ENCODE data around the gene NRP1.
"Not testable (repeated sequence)": the region's sequence is repeated elsewhere in the genome, so short reads cannot be mapped to it uniquely, and the experiment has no call there.

The NRP1 gene

DNA sequence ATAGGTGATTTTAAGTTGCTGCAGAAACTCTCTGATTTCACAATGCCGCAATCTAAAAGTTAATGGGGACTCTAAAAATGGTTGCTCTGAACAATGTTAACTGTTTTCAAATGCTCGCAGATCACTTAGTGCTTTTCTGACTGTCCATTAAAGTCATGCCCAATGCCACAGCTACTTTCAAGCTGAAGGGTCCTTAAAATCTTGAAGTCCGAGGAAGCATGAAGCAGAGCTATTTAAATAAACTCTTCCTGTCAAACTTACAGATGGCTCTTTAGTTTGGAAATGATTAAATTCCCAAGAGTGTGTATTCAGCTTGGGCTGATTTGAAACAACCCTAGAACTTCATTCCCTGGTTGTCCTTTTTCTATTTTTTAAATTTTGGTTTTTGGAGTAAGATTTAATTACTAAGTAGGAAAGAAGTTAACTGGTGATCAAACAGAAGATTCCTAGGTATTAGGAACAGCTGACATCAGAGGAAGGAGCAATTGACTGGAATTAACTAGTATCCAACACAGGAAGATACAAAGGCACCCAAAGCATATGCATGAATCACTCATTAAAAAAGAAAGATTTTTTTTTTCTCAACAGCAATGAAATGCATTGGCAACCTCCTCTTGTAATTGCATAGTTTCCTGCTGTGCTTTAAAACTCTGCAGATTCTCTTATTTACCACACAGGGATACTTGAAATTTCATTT is 105.1 kb downstream of the NRP1 start:
- TF ChIP-seq CTCF (conservative IDR thresholded peaks at IDR 0.05; ENCODE audit: low read depth, low read length): no peak
- DNase-seq (ENCODE audit: low read depth): peak; percentile 62
- no peak overlapping the region for H3K4me3 ChIP-seq (ENCODE audit: low read depth, low read length)

GRCh38 chr10:33228426-33228825 is 106.0 kb downstream of the NRP1 start:
- no peak for TF ChIP-seq CTCF (conservative IDR thresholded peaks at IDR 0.05; ENCODE audit: low read depth, low read length)
- H3K4me3 ChIP-seq (ENCODE audit: low read depth, low read length): no peak overlapping the region
- no peak for DNase-seq (ENCODE audit: low read depth)

DNA sequence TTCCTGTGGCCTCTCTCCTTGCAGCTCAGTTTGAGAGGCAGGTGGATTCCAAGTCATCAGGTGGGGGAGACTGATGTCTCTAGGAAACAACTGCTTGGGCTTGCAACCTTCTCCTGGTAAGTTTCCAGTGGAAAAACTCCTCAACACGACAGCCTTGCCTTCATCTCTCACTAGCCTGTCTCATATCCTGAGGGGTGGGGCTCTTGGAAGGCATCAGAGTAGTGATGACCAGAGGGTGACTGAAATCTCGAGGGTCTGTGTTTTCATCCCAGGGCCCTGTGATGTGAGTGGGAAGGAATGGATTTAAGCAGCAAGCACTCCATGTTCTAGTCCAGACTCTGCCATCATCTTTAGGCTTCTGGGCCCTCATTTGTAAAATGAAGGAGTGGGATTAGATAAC is 107.0 kb downstream of the NRP1 start:
- TF ChIP-seq CTCF (conservative IDR thresholded peaks at IDR 0.05; ENCODE audit: low read depth, low read length): no peak
- no peak for DNase-seq (ENCODE audit: low read depth)
- H3K4me3 ChIP-seq (ENCODE audit: low read depth, low read length): no peak overlapping the region

DNA sequence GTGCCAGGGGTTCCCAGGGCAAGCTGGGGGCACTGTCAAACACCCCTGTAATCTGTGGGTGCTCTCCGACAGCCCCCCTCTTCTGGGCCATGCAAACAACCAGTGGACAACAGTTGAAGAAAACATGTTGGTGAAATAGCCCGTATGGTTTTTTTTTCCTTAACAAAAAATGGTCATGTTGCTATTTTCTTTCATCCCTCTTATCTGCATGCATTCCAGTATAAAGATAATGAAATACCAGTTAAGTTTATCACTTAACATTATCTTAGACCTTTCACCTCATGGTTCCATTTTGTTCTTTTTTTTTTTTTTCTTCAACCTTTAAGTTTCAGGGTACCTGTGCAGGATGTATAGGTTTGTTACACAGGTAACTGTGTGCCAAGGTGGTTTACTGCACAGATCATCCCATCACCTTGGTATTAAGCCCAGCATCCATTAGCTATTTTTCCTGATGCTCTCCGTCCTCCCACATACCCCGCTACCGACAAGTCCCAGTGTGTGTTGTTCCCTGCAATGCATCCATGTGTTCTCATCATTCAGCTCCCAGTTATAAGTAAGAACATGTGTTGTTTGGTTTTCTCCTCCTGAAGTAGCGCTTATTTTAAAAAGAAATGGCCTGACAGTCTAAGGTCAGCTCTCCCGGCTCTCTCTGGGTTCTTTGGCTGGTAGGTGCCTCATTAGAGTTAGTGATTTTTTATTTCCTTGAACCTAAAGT is 110.1 kb downstream of the NRP1 start:
- H3K4me3 ChIP-seq (ENCODE audit: low read depth, low read length): no peak overlapping the region
- TF ChIP-seq CTCF (conservative IDR thresholded peaks at IDR 0.05; ENCODE audit: low read depth, low read length): no peak
- no peak for DNase-seq (ENCODE audit: low read depth)

DNA sequence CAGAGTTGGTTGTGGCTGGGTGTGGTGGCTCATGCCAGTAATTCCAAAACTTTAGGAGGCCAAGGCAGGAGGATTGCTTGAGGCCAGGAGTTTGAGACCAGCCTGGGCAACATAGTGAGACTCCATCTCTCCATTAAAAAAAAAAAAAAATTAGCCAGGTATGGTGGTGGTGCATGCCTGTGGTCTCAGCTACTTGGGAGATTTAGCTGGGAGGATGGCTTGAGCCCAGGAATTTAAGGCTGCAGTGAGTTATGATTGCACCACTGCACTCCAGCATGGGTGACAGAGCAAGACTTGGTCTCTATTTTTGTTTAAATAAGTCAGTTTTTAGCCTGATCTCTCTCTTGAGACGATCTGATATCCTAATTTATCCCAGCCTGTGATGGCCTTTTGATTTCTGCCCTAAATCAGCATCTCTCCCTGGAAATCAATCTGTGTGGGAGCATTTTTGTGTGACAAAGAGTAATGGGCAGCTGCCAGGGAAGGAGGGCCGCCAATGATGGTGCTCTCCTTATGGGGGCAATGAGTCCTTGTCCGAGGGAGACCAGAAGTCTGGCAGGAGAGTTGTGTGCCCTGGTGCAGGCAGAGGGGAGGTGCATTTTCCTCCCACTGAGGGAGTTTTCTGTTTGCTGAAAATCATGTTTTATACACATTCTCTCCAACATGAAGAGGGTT is 111.0 kb downstream of the NRP1 start:
- no peak overlapping the region for H3K4me3 ChIP-seq (ENCODE audit: low read depth, low read length)
- DNase-seq (ENCODE audit: low read depth): no peak
- no peak for TF ChIP-seq CTCF (conservative IDR thresholded peaks at IDR 0.05; ENCODE audit: low read depth, low read length)

DNA sequence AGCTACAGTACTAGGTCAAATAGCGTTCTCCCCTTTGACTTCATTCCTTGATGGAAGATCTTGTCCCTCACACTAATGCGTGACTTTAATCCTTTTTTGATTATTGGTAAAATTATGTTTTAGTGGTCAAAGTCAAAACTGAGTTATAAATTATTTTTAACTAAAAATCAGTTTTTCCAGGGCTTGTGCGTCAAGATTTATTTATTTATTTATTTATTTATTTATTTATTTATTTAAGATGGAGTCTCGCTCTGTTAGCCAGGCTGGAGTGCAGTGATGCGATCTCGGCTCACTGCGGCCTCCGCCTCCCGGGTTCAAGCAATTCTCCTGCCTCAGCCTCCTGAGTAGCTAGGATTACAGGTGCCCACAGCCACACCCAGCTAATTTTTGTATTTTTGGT is 112.2 kb downstream of the NRP1 start:
- not testable (repeated sequence) for H3K4me3 ChIP-seq (ENCODE audit: low read depth, low read length); DNase-seq (ENCODE audit: low read depth)

DNA sequence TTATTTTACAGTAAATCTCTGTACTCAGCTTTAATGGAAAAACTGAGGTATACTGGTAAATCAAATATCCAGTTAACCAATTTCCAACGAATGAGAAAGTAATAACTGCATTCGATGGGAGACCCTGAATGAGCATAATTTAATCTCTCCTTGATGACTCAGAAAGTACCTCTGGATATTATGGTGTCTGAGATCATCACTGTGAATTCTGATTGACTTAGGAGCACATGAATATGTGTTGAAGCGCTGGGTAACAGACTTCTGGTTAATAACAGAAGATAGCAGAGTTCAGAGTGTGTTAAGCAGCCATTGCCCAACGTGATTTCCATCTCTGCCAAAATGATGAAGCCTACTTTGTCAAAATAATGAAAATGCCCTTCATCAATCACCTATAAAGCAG is 116.6 kb downstream of the NRP1 start:
- TF ChIP-seq CTCF (conservative IDR thresholded peaks at IDR 0.05; ENCODE audit: low read depth, low read length): no peak
- DNase-seq (ENCODE audit: low read depth): no peak
- no peak overlapping the region for H3K4me3 ChIP-seq (ENCODE audit: low read depth, low read length)
